ENCODE results near the gene HS2ST1. TPM values are rescaled to one million over a fixed set of nuclear protein-coding genes. Genes with fewer than 3 reads are reported as not detected.
"Not testable (repeated sequence)": the region's sequence is repeated elsewhere in the genome, so short reads cannot be mapped to it uniquely, and the experiment has no call there.

Gene HS2ST1
- total RNA-seq, 2 donors from 2014 or later, result 4.5 to 19.0 TPM

GRCh38 chr1:87056974-87057373, 142.5 kb downstream of the HS2ST1 start:
- DNase-seq (ENCODE audit: low spot score in 2 of 2), result no peak
- no peaks in the 10 kb centered on the region for H3K36me3 Mint-ChIP-seq
- H3K9me3 Mint-ChIP-seq, result peaks cover 4 to 5% of the 10 kb centered on the region in 2 donors
- ATAC-seq, result no peak
- no peak overlapping the region for H3K27ac Mint-ChIP-seq

GRCh38 chr1:87058343-87058649, 143.9 kb downstream of the HS2ST1 start:
- DNase-seq (ENCODE audit: low spot score in 2 of 2) (no peak), ATAC-seq (peak in 1 of 2 donors; percentile 24)
- Mint-ChIP-seq H3K36me3 (peaks cover 6% of the 10 kb centered on the region in 2 donors), H3K9me3 (peaks cover 7 to 16% of the 10 kb centered on the region in 2 donors), H3K27ac (no peak overlapping the region)

DNA sequence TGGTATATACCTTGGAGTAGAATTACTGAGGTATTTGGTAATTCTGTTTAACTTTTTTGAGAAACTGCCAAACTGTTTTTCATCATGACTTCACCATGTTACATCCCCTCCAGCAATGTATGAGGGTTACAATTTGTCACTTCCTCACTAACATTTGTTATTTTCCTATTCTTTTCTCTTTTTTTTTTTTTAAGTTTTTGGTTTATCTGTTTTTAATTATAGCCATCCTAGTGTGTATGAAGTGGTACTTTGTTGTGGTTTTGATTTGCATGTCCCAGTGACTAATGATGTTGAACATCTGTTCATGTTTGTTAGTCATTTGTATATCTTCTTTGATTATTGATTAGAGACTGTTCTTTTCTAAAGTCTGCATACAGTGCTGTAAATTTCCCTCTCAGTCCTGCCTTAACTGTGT, 147.3 kb downstream of the HS2ST1 start:
- peaks cover 12 to 13% of the 10 kb centered on the region in 2 donors for H3K36me3 Mint-ChIP-seq
- peaks cover 3 to 15% of the 10 kb centered on the region in 2 donors for H3K9me3 Mint-ChIP-seq
- DNase-seq (ENCODE audit: low spot score in 2 of 2), result no peak
- peak overlapping the region in 1 of 2 donors; percentile 95 for H3K27ac Mint-ChIP-seq
- peak; percentile 36 to 92 for ATAC-seq

GRCh38 chr1:87062687-87063086, 148.3 kb downstream of the HS2ST1 start:
- peak overlapping the region in 1 of 2 donors; percentile 76 for H3K27ac Mint-ChIP-seq
- peaks cover 3 to 19% of the 10 kb centered on the region in 2 donors for H3K9me3 Mint-ChIP-seq
- ATAC-seq, result no peak
- DNase-seq (ENCODE audit: low spot score in 2 of 2), result no peak
- peaks cover 12 to 13% of the 10 kb centered on the region in 2 donors for H3K36me3 Mint-ChIP-seq

- H3K36me3 Mint-ChIP-seq, result peaks cover 12 to 13% of the 10 kb centered on the region in 2 donors
- H3K27ac Mint-ChIP-seq, result no peak overlapping the region
- no peak for ATAC-seq
Observed at GRCh38 chr1:87064309-87064708, 149.9 kb downstream of the HS2ST1 start.

DNA sequence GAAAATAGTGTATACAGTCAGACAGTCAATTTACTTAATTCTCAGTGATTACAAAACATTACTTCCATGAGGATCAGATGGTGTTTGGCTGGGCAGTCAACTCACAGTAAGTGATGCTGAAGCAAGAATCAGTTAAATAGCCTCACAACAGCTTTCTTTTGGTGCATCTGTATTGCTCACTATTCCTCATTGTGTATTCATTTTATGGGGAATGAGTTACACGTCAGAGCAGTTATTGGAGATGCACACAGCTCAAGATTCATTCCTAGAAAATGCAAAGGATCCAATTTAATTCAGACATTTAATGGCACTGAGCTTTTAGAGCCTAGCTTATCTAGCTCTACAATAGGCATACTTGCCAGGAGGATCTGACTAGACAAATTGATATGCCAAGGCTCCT, 150.6 kb downstream of the HS2ST1 start:
- DNase-seq (ENCODE audit: low spot score in 2 of 2) (no peak), ATAC-seq (no peak)
- Mint-ChIP-seq H3K9me3 (peaks cover 3 to 19% of the 10 kb centered on the region in 2 donors), H3K27ac (no peak overlapping the region), H3K36me3 (peaks cover 12 to 13% of the 10 kb centered on the region in 2 donors)

More at GRCh38 chr1:87064309-87064708, 149.9 kb downstream of the HS2ST1 start:
- peaks cover 3 to 19% of the 10 kb centered on the region in 2 donors for H3K9me3 Mint-ChIP-seq
- no peak for DNase-seq (ENCODE audit: low spot score in 2 of 2)

GRCh38 chr1:87066708-87067107, 152.3 kb downstream of the HS2ST1 start:
- H3K9me3 Mint-ChIP-seq, result peaks cover 3 to 19% of the 10 kb centered on the region in 2 donors
- peaks cover 12 to 13% of the 10 kb centered on the region in 2 donors for H3K36me3 Mint-ChIP-seq
- DNase-seq (ENCODE audit: low spot score in 2 of 2); ATAC-seq; H3K27ac Mint-ChIP-seq: not testable (repeated sequence)

DNA sequence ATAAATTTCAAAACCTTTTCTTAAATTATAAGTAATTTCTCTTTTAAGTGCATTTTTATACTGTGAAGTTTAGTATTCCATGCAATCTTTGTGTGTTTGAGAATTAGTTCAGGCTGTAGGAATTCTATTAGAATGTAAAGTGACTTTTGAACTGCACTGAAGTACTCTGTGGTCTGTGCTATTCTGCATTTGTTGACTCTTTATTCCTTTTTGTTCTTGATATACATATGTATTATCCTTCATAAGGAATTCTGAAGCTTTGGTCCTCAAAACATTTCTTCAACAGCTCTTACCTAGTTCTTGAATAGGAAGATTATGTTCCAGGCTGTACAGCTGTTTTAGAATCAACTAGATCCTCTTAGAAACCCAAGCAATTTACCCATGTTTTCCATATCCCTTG, 158.0 kb downstream of the HS2ST1 start:
- Mint-ChIP-seq H3K9me3 (no peaks in the 10 kb centered on the region), H3K36me3 (no peaks in the 10 kb centered on the region), H3K27ac (no peak overlapping the region)
- DNase-seq (ENCODE audit: low spot score in 2 of 2) (no peak), ATAC-seq (no peak)

GRCh38 chr1:87072904-87073303, 158.5 kb downstream of the HS2ST1 start:
- no peak overlapping the region for H3K27ac Mint-ChIP-seq
- no peaks in the 10 kb centered on the region for H3K9me3 Mint-ChIP-seq
- DNase-seq (ENCODE audit: low spot score in 2 of 2) (no peak), ATAC-seq (no peak)
- H3K36me3 Mint-ChIP-seq, result no peaks in the 10 kb centered on the region

GRCh38 chr1:87074001-87074795, 159.8 kb downstream of the HS2ST1 start:
- Mint-ChIP-seq H3K36me3 (no peaks in the 10 kb centered on the region), H3K27ac (no peak overlapping the region), H3K9me3 (no peaks in the 10 kb centered on the region)
- DNase-seq (ENCODE audit: low spot score in 2 of 2) (no peak), ATAC-seq (no peak)

DNA sequence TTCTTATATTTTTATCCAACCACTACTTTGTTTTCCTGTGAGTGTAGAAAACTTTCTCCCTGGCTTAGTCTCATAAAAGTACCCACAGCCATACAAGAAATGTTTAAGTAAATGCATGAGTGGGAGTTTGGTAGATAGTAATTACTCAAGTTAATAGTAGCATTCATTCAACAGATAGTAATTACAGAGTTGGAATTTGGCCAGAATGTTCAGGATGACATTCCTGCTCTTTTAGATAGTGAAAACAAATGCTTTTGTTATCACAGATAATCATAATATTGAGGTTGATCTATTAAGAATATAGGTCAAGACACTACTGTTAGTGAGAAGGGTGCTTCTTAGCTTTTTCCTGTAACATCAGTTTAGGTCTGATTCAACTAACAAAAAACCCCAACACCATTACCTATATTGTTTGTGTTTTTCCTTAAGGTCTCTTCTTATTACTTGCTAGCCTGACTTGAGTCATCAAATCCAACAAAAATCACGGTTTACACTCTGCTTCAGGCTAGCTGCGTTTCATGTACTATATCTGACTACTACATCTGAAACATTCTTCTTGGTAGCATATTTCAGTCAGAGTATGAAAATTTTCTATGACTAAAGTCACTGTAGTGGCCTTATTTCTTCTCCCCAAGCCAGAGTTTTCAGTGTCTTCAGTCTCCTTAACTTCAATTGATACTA, 163.7 kb downstream of the HS2ST1 start:
- no peak for DNase-seq (ENCODE audit: low spot score in 2 of 2)
- peak; percentile 44 to 95 for ATAC-seq

DNA sequence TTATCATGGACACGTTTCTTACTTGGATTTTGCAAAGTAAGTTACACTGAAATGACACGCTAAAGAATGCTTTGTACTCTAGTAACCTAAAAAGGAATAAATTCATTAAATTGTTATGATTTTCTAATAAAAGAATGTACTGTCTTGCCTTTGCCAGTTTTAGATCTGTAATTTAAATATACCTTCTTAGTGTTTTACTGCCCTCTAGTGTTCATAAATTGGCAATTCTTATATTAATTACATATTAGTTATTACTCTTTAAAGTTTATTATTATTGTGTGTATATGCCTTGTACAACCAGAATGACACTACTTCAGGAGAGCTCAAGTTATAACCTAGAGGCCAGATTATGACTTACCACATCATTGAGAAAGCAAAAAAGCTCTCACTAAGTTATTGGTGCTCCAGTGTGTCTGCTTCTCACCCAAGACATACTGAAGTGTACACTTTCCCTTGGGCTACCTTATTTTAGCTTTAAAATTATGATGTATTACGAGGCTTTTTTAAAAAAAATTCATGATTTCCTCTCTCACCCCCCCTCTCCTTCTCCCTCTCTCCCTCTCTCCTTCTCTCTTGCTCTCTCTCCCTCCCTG, 169.9 kb downstream of the HS2ST1 start:
- DNase-seq (ENCODE audit: low spot score in 2 of 2) (no peak), ATAC-seq (no peak)
- H3K36me3 Mint-ChIP-seq, result no peaks in the 10 kb centered on the region
- H3K9me3 Mint-ChIP-seq, result no peaks in the 10 kb centered on the region
- H3K27ac Mint-ChIP-seq, result no peak overlapping the region

More for the DNA sequence above, 163.7 kb downstream of the HS2ST1 start:
- H3K36me3 Mint-ChIP-seq, result no peaks in the 10 kb centered on the region
- no peaks in the 10 kb centered on the region for H3K9me3 Mint-ChIP-seq
- H3K27ac Mint-ChIP-seq, result peak overlapping the region in 1 of 2 donors; percentile 58

DNA sequence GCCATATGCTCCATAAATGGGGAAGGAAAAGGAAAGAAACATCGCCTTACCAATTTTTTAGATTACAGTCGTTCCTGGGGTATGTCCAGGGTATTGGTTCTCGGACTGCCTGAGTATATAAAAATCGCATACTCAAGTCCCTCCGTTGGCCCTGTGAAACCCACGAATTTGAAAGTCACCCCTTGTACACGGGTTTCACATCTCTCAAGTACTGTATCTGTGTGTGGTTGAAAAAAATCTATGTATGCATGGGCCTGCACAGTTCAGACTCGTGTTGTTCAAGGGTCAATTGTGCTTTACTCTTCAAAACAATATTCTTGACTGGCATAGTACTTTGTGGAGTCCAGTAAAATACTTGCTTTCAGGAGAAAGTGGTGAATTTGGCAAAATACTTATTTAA, 171.7 kb downstream of the HS2ST1 start:
- Mint-ChIP-seq H3K27ac (no peak overlapping the region), H3K36me3 (no peaks in the 10 kb centered on the region), H3K9me3 (no peaks in the 10 kb centered on the region)
- no peak for DNase-seq (ENCODE audit: low spot score in 2 of 2)
- no peak for ATAC-seq

DNA sequence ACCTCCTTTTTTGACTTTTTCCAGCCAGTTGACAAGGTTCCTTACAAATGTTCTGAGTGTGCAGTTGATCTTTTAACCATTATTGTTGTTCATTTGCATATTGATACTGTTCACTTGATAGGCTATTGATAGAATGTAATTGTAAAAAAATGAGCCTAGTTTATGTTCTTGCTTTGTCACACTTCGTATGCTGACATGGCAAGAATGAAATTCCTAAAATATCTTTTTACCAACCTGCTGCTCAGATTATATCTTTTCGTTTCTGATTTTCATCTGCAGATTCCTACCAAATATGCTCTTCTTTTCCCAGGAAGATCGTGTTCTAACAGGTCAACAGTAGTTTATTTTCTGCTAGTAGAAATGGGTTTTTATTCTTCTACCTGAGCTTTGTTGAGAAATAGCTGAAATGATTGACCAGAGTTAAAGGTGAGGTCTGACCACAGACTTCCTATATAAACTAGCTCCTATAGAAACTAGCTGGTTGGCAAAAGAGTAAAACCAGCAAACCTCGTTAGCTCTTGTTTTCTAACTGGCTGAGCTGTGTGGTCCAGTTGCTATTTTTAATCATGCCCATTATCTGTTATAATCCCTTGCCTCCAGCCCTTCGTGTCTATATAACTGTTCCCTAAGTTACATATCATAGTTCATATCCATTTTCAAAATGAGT, 174.8 kb downstream of the HS2ST1 start:
- ATAC-seq, result no peak
- no peak for DNase-seq (ENCODE audit: low spot score in 2 of 2)
- H3K36me3 Mint-ChIP-seq, result no peaks in the 10 kb centered on the region
- no peaks in the 10 kb centered on the region for H3K9me3 Mint-ChIP-seq
- no peak overlapping the region for H3K27ac Mint-ChIP-seq

DNA sequence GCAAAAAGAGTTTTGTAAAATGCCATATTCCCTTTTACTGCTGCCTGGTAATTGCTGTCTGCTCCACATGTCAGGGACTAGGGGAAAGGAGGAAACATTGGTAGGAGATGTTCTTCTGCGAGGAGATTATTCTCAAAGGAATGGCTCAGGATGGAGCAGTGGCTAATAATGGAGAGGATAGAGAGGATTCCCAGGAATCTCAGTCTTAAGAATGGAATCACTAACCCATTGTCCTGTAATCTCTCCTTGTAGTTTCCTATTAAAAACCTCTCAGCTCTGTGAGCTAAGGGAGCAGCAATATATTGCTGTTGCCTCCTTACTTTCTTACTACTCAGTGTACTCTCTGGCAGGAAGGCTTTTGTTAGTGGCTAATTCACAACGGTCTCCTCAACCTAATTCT, 175.4 kb downstream of the HS2ST1 start:
- Mint-ChIP-seq H3K36me3 (no peaks in the 10 kb centered on the region), H3K9me3 (no peaks in the 10 kb centered on the region), H3K27ac (no peak overlapping the region)
- ATAC-seq (no peak), DNase-seq (ENCODE audit: low spot score in 2 of 2) (no peak)

GRCh38 chr1:87091425-87091824, 177.0 kb downstream of the HS2ST1 start:
- Mint-ChIP-seq H3K36me3 (no peaks in the 10 kb centered on the region), H3K9me3 (no peaks in the 10 kb centered on the region), H3K27ac (no peak overlapping the region)
- ATAC-seq, result no peak
- no peak for DNase-seq (ENCODE audit: low spot score in 2 of 2)

DNA sequence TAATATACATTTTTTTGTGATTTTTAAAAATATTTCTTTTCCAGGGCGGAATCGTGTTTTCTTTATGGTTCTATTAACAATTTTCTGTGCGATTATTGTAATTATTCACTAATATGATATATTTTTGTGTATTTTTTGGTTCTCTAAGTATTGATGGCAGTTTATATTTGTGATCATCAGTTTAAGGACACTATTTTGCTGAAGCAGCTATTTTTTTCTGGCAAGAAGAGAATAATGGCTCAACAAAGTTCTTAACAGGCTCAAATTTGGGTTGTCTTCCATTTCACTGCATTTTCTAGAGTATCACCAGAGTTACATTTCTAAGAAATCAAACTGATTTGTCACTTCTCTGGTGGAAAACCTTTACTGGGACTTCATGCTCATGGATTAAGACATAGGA, 178.4 kb downstream of the HS2ST1 start:
- ATAC-seq (no peak), DNase-seq (ENCODE audit: low spot score in 2 of 2) (no peak)
- no peak overlapping the region for H3K27ac Mint-ChIP-seq
- no peaks in the 10 kb centered on the region for H3K36me3 Mint-ChIP-seq
- H3K9me3 Mint-ChIP-seq, result no peaks in the 10 kb centered on the region

Measured in activated naive CD4-positive, alpha-beta T cell treated with anti-CD3 and anti-CD28 coated beads, Interleukin-2, amount 50 U/mL, for 72 hours (primary cell).